ENCODE data around the gene PDE6C. TPM values are rescaled to one million over a fixed set of nuclear protein-coding genes. Genes with fewer than 3 reads are reported as not detected.
A peak's percentile ranks its signal among the peaks of the same experiment; 100 is the strongest.

PDE6C gene
- total and polyA plus RNA-seq, 2 of the 8 experiments (the other 6 are each of a cell fraction or from before 2014, with no cell fraction given) = not detected

GRCh38 chr10:93566435-93567276, 45.7 kb upstream of the PDE6C start, which contains the start of gene FFAR4 (continued):
- TF ChIP-seq ATF2 (IDR thresholded peaks at IDR 0.05; ENCODE audit: low read length) = no peak
- peak; percentile 99 for TF ChIP-seq SUZ12 (IDR thresholded peaks at IDR 0.05; ENCODE audit: low read length)
- no peak for TF ChIP-seq ZNF274 (IDR thresholded peaks at IDR 0.05; ENCODE audit: borderline replicate concordance, extremely low read depth, low read length)
- TF ChIP-seq NANOG (IDR thresholded peaks at IDR 0.05; ENCODE audit: insufficient read depth, low read depth, low read length, poor library complexity, severe bottlenecking) = no peak
- peak; percentile 96 for TF ChIP-seq CEBPB (IDR thresholded peaks at IDR 0.05; ENCODE audit: low read depth, low read length)
- no peak for TF ChIP-seq JUND (IDR thresholded peaks at IDR 0.05; ENCODE audit: low read length)
- peak; percentile 97 for TF ChIP-seq EZH2 (IDR thresholded peaks at IDR 0.05; ENCODE audit: low read depth, low read length, severe bottlenecking)
- TF ChIP-seq CHD7 (IDR thresholded peaks at IDR 0.05; ENCODE audit: insufficient replicate concordance, low read length) = no peak

Measured in H1 (cell line).